DND-41 (cell line): ENCODE results near the gene NUDT8.

Experiments used
- CTCF ChIP-seq: IDR thresholded peaks from 2 replicates; pipeline ENCODE4 v1.5.1; 2012; ENCODE audit warnings: borderline replicate concordance, low read length, moderate library complexity, mild to moderate bottlenecking; ENCODE audit not compliant: poor library complexity, severe bottlenecking; ENCODE audit errors: extremely low read depth
- EZH2 ChIP-seq: IDR thresholded peaks from 3 replicates; pipeline ENCODE4 v1.6.1; 2012; ENCODE audit warnings: borderline replicate concordance, low read depth, mild to moderate bottlenecking, moderate library complexity, low read length, inconsistent platforms; ENCODE audit not compliant: severe bottlenecking

DNA sequence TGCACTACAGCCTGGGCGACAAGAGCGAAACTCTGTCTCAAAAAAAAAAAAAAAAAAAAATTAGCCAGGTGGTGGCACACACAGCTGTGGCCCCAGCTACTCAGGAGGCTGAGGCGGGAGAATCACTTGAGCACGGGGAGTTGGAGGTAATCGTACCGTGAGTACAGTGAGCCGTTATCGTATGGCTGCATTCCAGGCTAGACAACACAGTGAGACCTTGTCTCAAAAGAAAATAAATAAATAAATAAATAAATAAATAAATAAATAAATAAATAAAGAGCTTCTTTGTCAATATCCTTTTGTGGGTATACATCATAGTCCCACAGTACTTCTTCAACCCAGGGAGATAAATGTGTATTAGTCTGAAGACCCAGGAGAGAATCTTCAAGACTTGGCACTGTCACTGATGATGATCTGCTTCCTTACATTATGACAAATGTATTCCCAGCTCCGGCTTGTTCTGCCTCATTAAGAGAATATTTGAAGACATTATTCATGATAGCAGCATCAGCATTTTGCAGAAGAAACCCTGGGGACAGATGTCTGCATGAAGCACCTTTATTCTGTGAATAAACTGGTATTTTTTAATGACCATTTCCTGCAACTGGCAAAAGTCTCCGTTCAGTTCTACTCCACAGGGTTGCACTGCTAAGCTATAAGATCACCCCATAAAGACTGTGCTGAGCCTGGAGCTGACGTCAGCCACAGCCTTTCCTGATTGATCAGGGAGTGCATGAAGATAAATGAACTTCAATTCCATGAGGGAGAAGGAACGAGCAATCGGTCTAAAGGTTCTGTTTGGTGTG lies 22.4 kb upstream of the NUDT8 start:
- TF ChIP-seq EZH2 (no peak), CTCF (no peak)
